ENCODE results near the gene FXYD1.
"Not testable (repeated sequence)": the region's sequence is repeated elsewhere in the genome, so short reads cannot be mapped to it uniquely, and the experiment has no call there.

FXYD1 gene

GRCh38 chr19:35099155-35099896, 39.3 kb upstream of the FXYD1 start:
- Histone ChIP-seq H3K9ac (ENCODE audit: low read depth in 1 of 2, low read length in 2 of 2) (no peak overlapping the region), H3K4me3 (ENCODE audit: low read depth in 1 of 2, low read length in 2 of 2) (no peak overlapping the region), H3K4me1 (ENCODE audit: control insufficient read depth in 1 of 2, insufficient read depth in 2 of 2, low read length in 2 of 2) (no peaks in the 10 kb centered on the region), H3K9me3 (ENCODE audit: control insufficient read depth in 1 of 2, low read length in 2 of 2) (no peaks in the 10 kb centered on the region), H3K27ac (ENCODE audit: low read depth, low read length) (no peak overlapping the region), H3K36me3 (ENCODE audit: control insufficient read depth in 1 of 2, insufficient read depth in 2 of 2, low read length in 2 of 2) (no peaks in the 10 kb centered on the region), H3K27me3 (ENCODE audit: control insufficient read depth in 1 of 2, insufficient read depth in 2 of 2, low read length in 2 of 2) (no peaks in the 10 kb centered on the region)

GRCh38 chr19:35099897-35100275, 38.7 kb upstream of the FXYD1 start:
- no peaks in the 10 kb centered on the region for H3K4me1 ChIP-seq (ENCODE audit: control insufficient read depth in 1 of 2, insufficient read depth in 2 of 2, low read length in 2 of 2)
- H3K27me3 ChIP-seq (ENCODE audit: control insufficient read depth in 1 of 2, insufficient read depth in 2 of 2, low read length in 2 of 2): no peaks in the 10 kb centered on the region
- no peak overlapping the region for H3K9ac ChIP-seq (ENCODE audit: low read depth in 1 of 2, low read length in 2 of 2)
- no peaks in the 10 kb centered on the region for H3K9me3 ChIP-seq (ENCODE audit: control insufficient read depth in 1 of 2, low read length in 2 of 2)
- H3K4me3 ChIP-seq (ENCODE audit: low read depth in 1 of 2, low read length in 2 of 2): no peak overlapping the region
- H3K36me3 ChIP-seq (ENCODE audit: control insufficient read depth in 1 of 2, insufficient read depth in 2 of 2, low read length in 2 of 2): no peaks in the 10 kb centered on the region
- no peak overlapping the region for H3K27ac ChIP-seq (ENCODE audit: low read depth, low read length)

- no peaks in the 10 kb centered on the region for H3K36me3 ChIP-seq (ENCODE audit: control insufficient read depth in 1 of 2, insufficient read depth in 2 of 2, low read length in 2 of 2)
- H3K9ac ChIP-seq (ENCODE audit: low read depth in 1 of 2, low read length in 2 of 2): no peak overlapping the region
- no peak overlapping the region for H3K27ac ChIP-seq (ENCODE audit: low read depth, low read length)
Observed at GRCh38 chr19:35100588-35101533, 37.8 kb upstream of the FXYD1 start.

GRCh38 chr19:35101949-35102348, 36.7 kb upstream of the FXYD1 start:
- not testable (repeated sequence) for H3K9ac ChIP-seq (ENCODE audit: low read depth in 1 of 2, low read length in 2 of 2); H3K27me3 ChIP-seq (ENCODE audit: control insufficient read depth in 1 of 2, insufficient read depth in 2 of 2, low read length in 2 of 2); H3K9me3 ChIP-seq (ENCODE audit: control insufficient read depth in 1 of 2, low read length in 2 of 2); H3K36me3 ChIP-seq (ENCODE audit: control insufficient read depth in 1 of 2, insufficient read depth in 2 of 2, low read length in 2 of 2); H3K4me1 ChIP-seq (ENCODE audit: control insufficient read depth in 1 of 2, insufficient read depth in 2 of 2, low read length in 2 of 2); H3K27ac ChIP-seq (ENCODE audit: low read depth, low read length); H3K4me3 ChIP-seq (ENCODE audit: low read depth in 1 of 2, low read length in 2 of 2)

More at GRCh38 chr19:35100588-35101533, 37.8 kb upstream of the FXYD1 start:
- Histone ChIP-seq H3K27me3 (ENCODE audit: control insufficient read depth in 1 of 2, insufficient read depth in 2 of 2, low read length in 2 of 2) (no peaks in the 10 kb centered on the region), H3K9me3 (ENCODE audit: control insufficient read depth in 1 of 2, low read length in 2 of 2) (no peaks in the 10 kb centered on the region), H3K4me1 (ENCODE audit: control insufficient read depth in 1 of 2, insufficient read depth in 2 of 2, low read length in 2 of 2) (no peaks in the 10 kb centered on the region), H3K4me3 (ENCODE audit: low read depth in 1 of 2, low read length in 2 of 2) (no peak overlapping the region)

- H3K4me1 ChIP-seq (ENCODE audit: control insufficient read depth in 1 of 2, insufficient read depth in 2 of 2, low read length in 2 of 2); H3K27me3 ChIP-seq (ENCODE audit: control insufficient read depth in 1 of 2, insufficient read depth in 2 of 2, low read length in 2 of 2); H3K9ac ChIP-seq (ENCODE audit: low read depth in 1 of 2, low read length in 2 of 2); H3K9me3 ChIP-seq (ENCODE audit: control insufficient read depth in 1 of 2, low read length in 2 of 2); H3K27ac ChIP-seq (ENCODE audit: low read depth, low read length); H3K36me3 ChIP-seq (ENCODE audit: control insufficient read depth in 1 of 2, insufficient read depth in 2 of 2, low read length in 2 of 2); H3K4me3 ChIP-seq (ENCODE audit: low read depth in 1 of 2, low read length in 2 of 2): not testable (repeated sequence)
Observed at GRCh38 chr19:35103614-35104013, 35.0 kb upstream of the FXYD1 start.

- Histone ChIP-seq H3K27me3 (ENCODE audit: control insufficient read depth in 1 of 2, insufficient read depth in 2 of 2, low read length in 2 of 2) (peaks cover 0 to 2% of the 10 kb centered on the region in 2 donors), H3K27ac (ENCODE audit: low read depth, low read length) (no peak overlapping the region), H3K4me3 (ENCODE audit: low read depth in 1 of 2, low read length in 2 of 2) (no peak overlapping the region), H3K9ac (ENCODE audit: low read depth in 1 of 2, low read length in 2 of 2) (no peak overlapping the region), H3K4me1 (ENCODE audit: control insufficient read depth in 1 of 2, insufficient read depth in 2 of 2, low read length in 2 of 2) (no peaks in the 10 kb centered on the region), H3K36me3 (ENCODE audit: control insufficient read depth in 1 of 2, insufficient read depth in 2 of 2, low read length in 2 of 2) (no peaks in the 10 kb centered on the region), H3K9me3 (ENCODE audit: control insufficient read depth in 1 of 2, low read length in 2 of 2) (no peaks in the 10 kb centered on the region)
Observed at GRCh38 chr19:35104361-35104760, 34.3 kb upstream of the FXYD1 start.

- Histone ChIP-seq H3K9me3 (ENCODE audit: control insufficient read depth in 1 of 2, low read length in 2 of 2) (no peaks in the 10 kb centered on the region), H3K4me3 (ENCODE audit: low read depth in 1 of 2, low read length in 2 of 2) (no peak overlapping the region), H3K9ac (ENCODE audit: low read depth in 1 of 2, low read length in 2 of 2) (no peak overlapping the region), H3K4me1 (ENCODE audit: control insufficient read depth in 1 of 2, insufficient read depth in 2 of 2, low read length in 2 of 2) (no peaks in the 10 kb centered on the region), H3K27me3 (ENCODE audit: control insufficient read depth in 1 of 2, insufficient read depth in 2 of 2, low read length in 2 of 2) (peaks cover 0 to 2% of the 10 kb centered on the region in 2 donors), H3K36me3 (ENCODE audit: control insufficient read depth in 1 of 2, insufficient read depth in 2 of 2, low read length in 2 of 2) (no peaks in the 10 kb centered on the region), H3K27ac (ENCODE audit: low read depth, low read length) (no peak overlapping the region)
Observed at GRCh38 chr19:35105047-35105410, 33.6 kb upstream of the FXYD1 start.

- peaks cover 0 to 2% of the 10 kb centered on the region in 2 donors for H3K27me3 ChIP-seq (ENCODE audit: control insufficient read depth in 1 of 2, insufficient read depth in 2 of 2, low read length in 2 of 2)
- H3K4me3 ChIP-seq (ENCODE audit: low read depth in 1 of 2, low read length in 2 of 2): no peak overlapping the region
- no peaks in the 10 kb centered on the region for H3K4me1 ChIP-seq (ENCODE audit: control insufficient read depth in 1 of 2, insufficient read depth in 2 of 2, low read length in 2 of 2)
- H3K27ac ChIP-seq (ENCODE audit: low read depth, low read length): no peak overlapping the region
- no peaks in the 10 kb centered on the region for H3K36me3 ChIP-seq (ENCODE audit: control insufficient read depth in 1 of 2, insufficient read depth in 2 of 2, low read length in 2 of 2)
- no peak overlapping the region for H3K9ac ChIP-seq (ENCODE audit: low read depth in 1 of 2, low read length in 2 of 2)
- no peaks in the 10 kb centered on the region for H3K9me3 ChIP-seq (ENCODE audit: control insufficient read depth in 1 of 2, low read length in 2 of 2)
Observed at GRCh38 chr19:35105411-35106290, 33.0 kb upstream of the FXYD1 start.

GRCh38 chr19:35106291-35106583, 32.4 kb upstream of the FXYD1 start:
- no peaks in the 10 kb centered on the region for H3K36me3 ChIP-seq (ENCODE audit: control insufficient read depth in 1 of 2, insufficient read depth in 2 of 2, low read length in 2 of 2)
- no peak overlapping the region for H3K27ac ChIP-seq (ENCODE audit: low read depth, low read length)
- no peak overlapping the region for H3K4me3 ChIP-seq (ENCODE audit: low read depth in 1 of 2, low read length in 2 of 2)
- no peaks in the 10 kb centered on the region for H3K9me3 ChIP-seq (ENCODE audit: control insufficient read depth in 1 of 2, low read length in 2 of 2)
- no peak overlapping the region for H3K9ac ChIP-seq (ENCODE audit: low read depth in 1 of 2, low read length in 2 of 2)
- H3K4me1 ChIP-seq (ENCODE audit: control insufficient read depth in 1 of 2, insufficient read depth in 2 of 2, low read length in 2 of 2): no peaks in the 10 kb centered on the region
- H3K27me3 ChIP-seq (ENCODE audit: control insufficient read depth in 1 of 2, insufficient read depth in 2 of 2, low read length in 2 of 2): peaks cover 0 to 2% of the 10 kb centered on the region in 2 donors

Data from duodenal mucosa (tissue), 2 donors.